Gastrocnemius medialis (tissue), 4 donors: Measurements from ENCODE around the gene KHNYN. TPM values are rescaled to one million over a fixed set of nuclear protein-coding genes. Genes with fewer than 3 reads are reported as not detected.

Source experiments
- ATAC-seq, 2 donors: fragments of 150-250 bp; one replicate each; pipeline ENCODE4 v1.9.1; 2016
- DNase-seq, 2 donors: peaks; one replicate each; pipeline ENCODE4 v3.0.0-alpha.2; 2019
- H3K27ac ChIP-seq, 4 donors: fragments of 200-600 bp; sonication (generic); 1 replicate in 1 of 4; 2 replicates in 3 of 4; pipeline ENCODE4 v1.5.1; 2016 to 2018; ENCODE audit warnings: mild to moderate bottlenecking in 2 of 4, moderate library complexity in 1 of 4
- H3K27me3 ChIP-seq, 3 donors: fragments of 200-600 bp; sonication (generic) in 2 of 3; 1 replicate in 1 of 3; 2 replicates in 2 of 3; pipeline versions ENCODE4 v1.5.1 to v1.6.0; 2016 to 2019; ENCODE audit warnings: mild to moderate bottlenecking in 1 of 3, moderate library complexity in 1 of 3
- H3K36me3 ChIP-seq, 2 donors: fragments of 200-600 bp; sonication (generic) in 1 of 2; one replicate each; pipeline ENCODE4 v1.5.1; 2017 to 2018
- H3K4me1 ChIP-seq, 2 donors: fragments of 200-600 bp; sonication (generic) in 1 of 2; one replicate each; pipeline ENCODE4 v1.5.1; 2016 to 2017; ENCODE audit warnings: mild to moderate bottlenecking in 2 of 2
- H3K4me3 ChIP-seq, 4 donors: fragments of 200-600 bp; sonication (generic) in 3 of 4; 1 replicate in 1 of 4; 2 replicates in 3 of 4; pipeline ENCODE4 v1.5.1; 2016 to 2019; ENCODE audit warnings: mild to moderate bottlenecking in 2 of 4
- H3K9me3 ChIP-seq, 3 donors: fragments of 200-600 bp; sonication (generic) in 2 of 3; 1 replicate in 1 of 3; 2 replicates in 2 of 3; pipeline ENCODE4 v1.5.1; 2016 to 2019
- CTCF ChIP-seq, 5 experiments: fragments of 450-650 bp in 3 of 5; fragments of 200-600 bp in 2 of 5; sonication (generic) in 2 of 5; IDR thresholded peaks in 4 of 5; conservative IDR thresholded peaks in 1 of 5; 1 replicate in 4 of 5; 2 replicates in 1 of 5; pipeline ENCODE4 v1.5.1; 2016 to 2019; ENCODE audit warnings: antibody characterized with exemption in 5 of 5, mild to moderate bottlenecking in 3 of 5, moderate library complexity in 3 of 5
- POLR2A ChIP-seq, 2 donors: fragments of 450-650 bp; IDR thresholded peaks; one replicate each; pipeline ENCODE4 v1.6.1; 2017; ENCODE audit warnings: antibody characterized with exemption in 2 of 2, mild to moderate bottlenecking in 2 of 2, moderate library complexity in 2 of 2
- in situ Hi-C, 4 donors: fragments of 200-750 bp; cut with MboI; loops; one replicate each; pipeline versions ENCODE4 v1.15.0 to v1.8.0; 2017; ENCODE audit warnings: low sequenced_read_pairs in 4 of 4
- intact Hi-C: fragments of 100-400 bp; cut with DNase I; formaldehyde crosslinking; loops from one replicate; pipeline ENCODE4 v1.15.1; 2023; ENCODE audit warnings: low total_unique reads
- total RNA-seq, 4 donors: library from RNA; depleted of rRNA; stranded (reverse); fragments of >200 nt; gene quantifications; one replicate each; pipeline versions ENCODE4 v1.1.0 to v1.2.3, GENCODE V29; 2016

KHNYN gene
- total RNA-seq, 4 donors from 2014 or later: 35.1 to 50.5 (median 44.7) TPM

- no peaks in the 10 kb centered on the region for H3K27me3 ChIP-seq
- H3K36me3 ChIP-seq: no peaks in the 10 kb centered on the region
- TF ChIP-seq CTCF (IDR thresholded peaks at IDR 0.05 in 4 of 5, conservative IDR thresholded peaks at IDR 0.05 in 1 of 5) (no peak), POLR2A (IDR thresholded peaks at IDR 0.05) (no peak)
- no peaks in the 10 kb centered on the region for H3K4me1 ChIP-seq
- in situ Hi-C loops (no loop called here), intact Hi-C loops (no loop called here)
- ATAC-seq: no peak
- no peak overlapping the region for H3K27ac ChIP-seq
- no peak overlapping the region for H3K4me3 ChIP-seq
- DNase-seq: no peak
- H3K9me3 ChIP-seq: no peaks in the 10 kb centered on the region
Observed at GRCh38 chr14:24483604-24484252, 54.0 kb downstream of the KHNYN start.

Other genes with a start within 250 kb of the KHNYN start
- 10 to 100 TPM; 35.7 to 73.2 (median 55.4) TPM for gene IPO4, start 241.1 kb upstream of the KHNYN start, total RNA-seq
- 10 to 100 TPM; 31.4 to 46.4 (median 36.7) TPM for gene TM9SF1, start 234.5 kb upstream of the KHNYN start, total RNA-seq
- not detected for gene TSSK4, start 224.3 kb upstream of the KHNYN start, total RNA-seq
- gene CHMP4A, start 216.5 kb upstream of the KHNYN start, total RNA-seq: 10 to 100 TPM; 13.6 to 29.8 (median 20.7) TPM
- 10 to 100 TPM in 3 of 4 donors, 1 to 10 TPM in 1; 6.7 to 19.2 (median 13.9) TPM for gene MDP1, start 213.9 kb upstream of the KHNYN start, total RNA-seq
- 100 to 1,000 TPM; 141 to 178 (median 162) TPM for gene NEDD8, start 197.6 kb upstream of the KHNYN start, total RNA-seq
- gene GMPR2, start 197.0 kb upstream of the KHNYN start, total RNA-seq: 10 to 100 TPM; 15.4 to 44.8 (median 27.4) TPM
- 10 to 100 TPM; 41.4 to 77.1 (median 50.7) TPM for gene TINF2, start 187.3 kb upstream of the KHNYN start, total RNA-seq
- gene TGM1, start 166.8 kb upstream of the KHNYN start, total RNA-seq: under 1 TPM in 1 of 4 donors, not detected in 3; 0.20 TPM
- 10 to 100 TPM; 20.9 to 32.8 (median 28.0) TPM for gene RABGGTA, start 158.4 kb upstream of the KHNYN start, total RNA-seq
- gene DHRS1, start 130.2 kb upstream of the KHNYN start, total RNA-seq: 10 to 100 TPM in 2 of 4 donors, 1 to 10 TPM in 2; 1.9 to 12.2 (median 8.2) TPM
- 10 to 100 TPM; 27.2 to 43.5 (median 32.2) TPM for gene NOP9, start 130.1 kb upstream of the KHNYN start, total RNA-seq
- 1 to 10 TPM in 1 of 4 donors, under 1 TPM in 3; 0.39 to 1.5 (median 0.88) TPM for gene CIDEB, start 122.0 kb upstream of the KHNYN start, total RNA-seq
- gene LTB4R2, start 119.8 kb upstream of the KHNYN start, total RNA-seq: 1 to 10 TPM in 2 of 4 donors, under 1 TPM in 2; 0.39 to 3.3 (median 2.0) TPM
- 1 to 10 TPM in 2 of 4 donors, under 1 TPM in 2; 0.13 to 2.2 (median 0.75) TPM for gene LTB4R, start 118.5 kb upstream of the KHNYN start, total RNA-seq
- gene ADCY4, start 94.9 kb upstream of the KHNYN start, total RNA-seq: 10 to 100 TPM in 1 of 4 donors, 1 to 10 TPM in 3; 7.9 to 16.6 (median 8.7) TPM
- gene RIPK3, start 90.0 kb upstream of the KHNYN start, total RNA-seq: 1 to 10 TPM in 2 of 4 donors, under 1 TPM in 2; 0.66 to 1.6 (median 0.97) TPM
- gene NFATC4, start 61.8 kb upstream of the KHNYN start, total RNA-seq: 10 to 100 TPM in 1 of 4 donors, 1 to 10 TPM in 3; 4.6 to 13.2 (median 7.5) TPM
- 1 to 10 TPM in 3 of 4 donors, under 1 TPM in 1; 0.87 to 3.7 (median 2.1) TPM for gene NYNRIN, start 31.0 kb upstream of the KHNYN start, total RNA-seq
- gene CBLN3, start 286 bp upstream of the KHNYN start, total RNA-seq: under 1 TPM in 3 of 4 donors, not detected in 1; 0.16 to 0.36 (median 0.24) TPM
- gene SDR39U1, start 12.8 kb downstream of the KHNYN start, total RNA-seq: 10 to 100 TPM; 21.7 to 51.4 (median 38.3) TPM
- under 1 TPM in 1 of 4 donors, not detected in 3; 0.76 TPM for gene CMA1, start 78.3 kb downstream of the KHNYN start, total RNA-seq
- 1 to 10 TPM in 1 of 4 donors, under 1 TPM in 1, not detected in 2; 0.72 to 1.3 TPM for gene CTSG, start 146.3 kb downstream of the KHNYN start, total RNA-seq
- gene GZMH, start 179.7 kb downstream of the KHNYN start, total RNA-seq: not detected
- gene GZMB, start 204.2 kb downstream of the KHNYN start, total RNA-seq: under 1 TPM in 1 of 4 donors, not detected in 3; 0.62 TPM